LNCAP (cell line): ENCODE data around the gene CCDC14.

ENCODE experiments used
- TF ChIP-seq, protein P1 (sequence below): fragments of 450-650 bp; IDR thresholded peaks from 2 replicates; pipeline ENCODE4 v1.5.1; 2017; ENCODE audit warnings: mild to moderate bottlenecking

The CCDC14 gene

GRCh38 chr3:123920383-123920782, 40.6 kb downstream of the CCDC14 start:
- TF ChIP-seq, protein P1, sequence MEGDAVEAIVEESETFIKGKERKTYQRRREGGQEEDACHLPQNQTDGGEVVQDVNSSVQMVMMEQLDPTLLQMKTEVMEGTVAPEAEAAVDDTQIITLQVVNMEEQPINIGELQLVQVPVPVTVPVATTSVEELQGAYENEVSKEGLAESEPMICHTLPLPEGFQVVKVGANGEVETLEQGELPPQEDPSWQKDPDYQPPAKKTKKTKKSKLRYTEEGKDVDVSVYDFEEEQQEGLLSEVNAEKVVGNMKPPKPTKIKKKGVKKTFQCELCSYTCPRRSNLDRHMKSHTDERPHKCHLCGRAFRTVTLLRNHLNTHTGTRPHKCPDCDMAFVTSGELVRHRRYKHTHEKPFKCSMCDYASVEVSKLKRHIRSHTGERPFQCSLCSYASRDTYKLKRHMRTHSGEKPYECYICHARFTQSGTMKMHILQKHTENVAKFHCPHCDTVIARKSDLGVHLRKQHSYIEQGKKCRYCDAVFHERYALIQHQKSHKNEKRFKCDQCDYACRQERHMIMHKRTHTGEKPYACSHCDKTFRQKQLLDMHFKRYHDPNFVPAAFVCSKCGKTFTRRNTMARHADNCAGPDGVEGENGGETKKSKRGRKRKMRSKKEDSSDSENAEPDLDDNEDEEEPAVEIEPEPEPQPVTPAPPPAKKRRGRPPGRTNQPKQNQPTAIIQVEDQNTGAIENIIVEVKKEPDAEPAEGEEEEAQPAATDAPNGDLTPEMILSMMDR = no peak

- TF ChIP-seq, protein P1 = no peak
These were observed 41.7 kb downstream of the CCDC14 start for GRCh38 chr3:123919353-123919752.

DNA sequence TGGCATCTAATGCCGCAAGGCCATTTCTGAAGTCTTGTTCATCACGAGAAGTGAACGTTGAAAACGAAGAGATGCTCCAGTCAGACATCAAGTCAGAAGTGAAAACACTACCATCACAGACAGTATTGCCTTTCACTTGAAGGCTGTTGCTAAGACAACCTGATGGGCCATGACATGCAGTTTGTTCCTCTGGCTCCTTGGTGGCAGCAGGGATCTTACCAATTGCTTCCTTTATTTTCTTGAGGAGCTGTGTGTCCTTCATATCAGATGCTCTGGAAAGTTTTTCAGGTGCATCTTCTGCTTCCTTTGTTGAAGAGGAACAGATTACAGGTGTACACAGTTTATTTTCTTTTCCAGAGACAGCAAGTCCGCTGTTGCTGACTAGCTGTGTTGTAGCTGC, 46.2 kb downstream of the CCDC14 start:
- TF ChIP-seq, protein P1 = no peak

- TF ChIP-seq, protein P1 = no peak
These were observed 51.2 kb downstream of the CCDC14 start for GRCh38 chr3:123909785-123910184.

- TF ChIP-seq, protein P1 = no peak
These were observed 53.3 kb downstream of the CCDC14 start for GRCh38 chr3:123907720-123908119.

DNA sequence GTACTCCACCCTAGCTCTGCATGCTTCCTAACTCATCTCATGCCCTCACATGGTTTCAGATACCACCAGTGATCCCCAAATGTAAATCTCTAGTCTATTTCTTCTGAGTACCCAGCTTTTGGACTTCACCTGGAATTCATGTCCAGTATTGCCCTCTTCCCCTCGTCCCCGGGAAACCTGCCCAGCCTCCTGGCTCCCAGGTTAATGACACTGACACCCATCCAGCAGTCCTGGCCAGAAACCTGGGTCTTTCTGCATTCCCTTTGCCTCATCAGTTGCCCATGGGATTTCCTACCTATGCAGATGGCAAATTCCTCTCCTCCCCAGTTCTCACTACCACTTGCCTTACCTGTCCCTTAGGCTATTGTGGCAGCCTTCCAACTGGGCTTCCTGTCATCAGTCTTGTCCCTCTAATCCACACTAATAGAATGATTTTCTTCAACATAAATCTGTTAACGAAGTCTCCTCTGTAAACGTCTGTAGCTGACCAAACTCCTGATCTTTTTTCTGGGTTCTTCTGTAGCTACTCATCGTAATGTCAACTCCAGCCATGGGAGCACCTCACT, 61.6 kb downstream of the CCDC14 start:
- TF ChIP-seq, protein P1 = no peak

DNA sequence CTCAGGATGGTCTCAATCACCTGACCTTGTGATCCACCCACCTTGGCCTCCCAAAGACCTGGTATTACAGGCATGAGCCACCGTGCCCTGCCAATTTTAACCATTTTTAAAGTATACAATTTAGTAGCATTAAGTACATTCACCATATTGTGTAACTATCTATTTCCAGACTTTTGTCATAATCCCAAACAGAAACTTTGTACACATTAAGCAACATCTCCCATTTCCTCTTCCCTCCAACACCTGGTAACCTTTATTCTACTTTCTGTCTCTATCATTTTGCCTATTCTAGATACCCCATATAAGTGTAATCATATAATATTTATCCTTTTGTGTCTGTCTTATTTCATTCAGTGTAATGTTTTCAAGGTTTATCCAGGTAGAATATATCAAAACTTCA, 68.0 kb downstream of the CCDC14 start:
- TF ChIP-seq, protein P1 = no peak

DNA sequence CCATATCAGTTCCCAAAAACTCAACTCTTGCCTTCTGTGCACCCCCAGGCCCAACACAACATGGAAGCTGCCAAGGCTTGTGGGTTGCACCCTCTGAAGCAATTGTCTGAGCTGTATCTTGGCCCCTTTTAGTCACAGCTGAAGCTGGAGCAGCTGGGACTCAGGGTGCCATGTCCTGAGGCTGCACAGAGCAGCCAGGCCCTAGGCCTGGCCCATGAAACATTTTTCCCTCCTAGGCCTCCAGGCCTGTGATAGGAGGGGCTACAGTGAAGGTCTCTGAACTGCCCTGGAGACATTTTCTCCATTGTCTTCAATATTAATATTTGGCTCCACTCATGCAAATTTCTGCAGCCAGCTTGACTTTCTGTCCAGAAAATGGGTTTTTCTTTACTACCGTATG, 68.8 kb downstream of the CCDC14 start:
- TF ChIP-seq, protein P1 = no peak
